ENCODE measurements around the gene DNAJC1.
"Not testable (repeated sequence)": the region's sequence is repeated elsewhere in the genome, so short reads cannot be mapped to it uniquely, and the experiment has no call there.

The DNAJC1 gene

DNA sequence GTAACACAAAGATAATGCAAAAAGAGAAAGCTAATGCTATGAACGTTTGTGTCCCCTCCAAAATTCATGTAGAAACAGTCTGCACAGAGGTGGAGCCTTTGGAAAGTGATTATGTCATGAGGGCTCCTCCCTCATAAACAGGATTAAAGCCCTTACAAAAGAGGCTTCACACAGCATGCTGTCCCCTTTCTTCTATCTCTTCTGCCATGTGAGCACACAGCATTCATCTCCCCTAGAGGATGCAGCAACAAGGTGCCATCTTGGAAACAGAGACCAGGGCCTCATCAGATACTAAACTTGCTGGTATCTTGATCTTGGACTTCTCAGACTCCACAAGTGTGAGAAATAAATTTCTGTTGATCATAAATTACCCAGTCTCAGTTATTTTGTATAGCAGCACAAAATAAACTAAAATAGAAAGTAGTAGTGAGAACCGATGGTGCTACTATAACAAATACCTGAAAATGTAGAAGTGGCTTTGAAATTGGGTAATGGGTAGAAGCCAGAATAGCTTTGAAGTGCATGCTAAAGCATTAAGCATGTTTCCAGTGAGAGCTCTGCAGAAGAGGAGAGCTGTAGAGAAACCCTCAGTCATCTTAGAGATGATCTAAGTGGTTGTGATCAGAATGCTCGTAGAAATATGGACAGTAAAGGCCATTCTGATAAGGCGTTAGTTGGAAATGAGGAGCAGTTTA lies 108.7 kb downstream of the DNAJC1 start:
- no peak for DNase-seq

DNA sequence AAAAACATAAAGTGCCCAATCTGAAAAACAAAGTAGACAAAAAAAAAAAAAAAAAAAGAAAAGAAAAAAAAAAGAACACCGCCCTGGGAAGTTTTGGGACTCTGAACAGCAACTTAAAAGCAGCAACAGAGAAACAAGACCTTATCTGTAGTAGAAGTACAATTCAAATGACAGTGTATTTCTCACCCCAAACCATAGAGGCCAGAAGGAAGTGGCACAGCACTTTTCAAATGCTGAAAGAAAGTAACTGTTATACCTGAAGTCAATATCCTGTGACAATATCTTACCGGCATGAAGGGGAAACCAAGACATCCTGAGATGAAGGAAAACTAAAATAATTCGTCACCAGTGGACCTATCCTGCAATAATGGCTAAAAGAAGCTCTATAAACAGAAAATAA lies 112.1 kb downstream of the DNAJC1 start:
- DNase-seq, result no peak

DNA sequence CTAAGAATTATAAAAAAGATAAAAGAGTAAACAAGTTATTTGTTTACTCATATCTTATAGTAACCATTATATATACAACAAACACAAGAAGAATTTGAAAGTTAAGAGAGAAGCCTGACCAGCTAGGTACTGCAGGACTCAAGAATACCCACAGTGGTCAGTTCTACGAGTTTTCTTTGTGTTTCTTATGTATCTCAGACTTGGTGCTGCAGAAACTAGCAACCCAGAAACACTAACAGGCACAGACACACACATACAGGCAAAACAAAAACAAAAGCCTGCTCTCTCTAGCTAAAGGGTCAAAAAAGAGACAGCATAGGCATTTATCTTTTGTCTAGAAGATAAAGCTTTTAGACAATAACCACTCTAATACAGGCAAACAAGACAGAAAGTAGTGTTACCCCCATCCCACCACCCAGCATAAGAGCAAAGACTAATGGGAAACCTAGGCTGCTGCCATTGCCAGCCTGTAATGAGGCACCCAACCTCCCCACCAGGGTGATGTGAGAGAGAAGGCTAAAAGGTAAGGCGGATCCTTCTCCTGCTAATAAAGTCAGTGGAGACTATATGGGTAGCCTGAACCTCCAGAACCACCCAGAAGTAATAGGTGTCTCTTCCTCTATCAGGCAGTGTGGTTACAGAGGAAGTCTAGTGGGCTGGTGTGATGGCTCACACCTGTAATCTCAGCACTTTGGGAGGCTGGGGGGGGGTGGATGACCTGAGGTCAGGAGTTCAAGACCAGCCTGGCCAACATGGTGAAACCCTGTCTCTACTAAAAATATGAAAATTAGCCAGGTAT lies 113.9 kb downstream of the DNAJC1 start:
- no peak for DNase-seq

DNA sequence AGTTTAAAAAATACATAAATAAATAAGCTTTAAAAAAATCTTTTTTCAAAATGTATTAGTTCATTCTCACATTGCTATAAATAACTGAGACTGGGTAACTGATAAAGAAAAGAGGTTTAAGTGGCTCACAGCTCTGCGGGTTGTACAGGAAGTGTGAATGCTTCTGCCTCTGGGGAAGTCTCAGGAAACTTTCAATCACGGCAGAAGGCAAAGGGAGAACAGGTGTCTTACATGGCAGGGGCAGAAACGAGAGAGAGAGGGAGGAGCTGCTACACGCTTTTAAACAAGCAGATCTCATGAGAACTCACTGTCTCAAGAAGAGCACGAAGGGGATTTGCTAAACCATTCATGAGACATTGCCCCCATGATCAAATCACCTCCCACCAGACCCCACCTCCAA lies 114.6 kb downstream of the DNAJC1 start:
- peak; percentile 1 for DNase-seq

DNA sequence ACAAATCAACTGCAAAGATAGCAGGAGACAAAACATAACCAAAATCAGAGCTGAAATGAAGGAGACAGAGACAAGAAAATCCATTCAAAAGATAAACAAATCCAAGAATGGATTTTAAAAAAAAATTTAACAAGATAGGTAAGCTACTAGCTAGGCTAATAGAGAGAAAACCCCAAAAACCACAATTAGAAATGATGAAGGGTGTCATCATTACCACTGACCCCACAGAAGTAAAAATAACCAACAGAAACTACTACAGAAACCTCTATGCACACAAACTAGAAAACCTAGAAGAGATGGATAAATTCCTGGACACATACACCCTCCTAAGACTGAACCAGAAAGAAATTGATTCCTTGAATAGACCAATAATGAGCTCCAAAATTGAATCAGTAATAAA lies 117.6 kb downstream of the DNAJC1 start:
- no peak for DNase-seq

DNA sequence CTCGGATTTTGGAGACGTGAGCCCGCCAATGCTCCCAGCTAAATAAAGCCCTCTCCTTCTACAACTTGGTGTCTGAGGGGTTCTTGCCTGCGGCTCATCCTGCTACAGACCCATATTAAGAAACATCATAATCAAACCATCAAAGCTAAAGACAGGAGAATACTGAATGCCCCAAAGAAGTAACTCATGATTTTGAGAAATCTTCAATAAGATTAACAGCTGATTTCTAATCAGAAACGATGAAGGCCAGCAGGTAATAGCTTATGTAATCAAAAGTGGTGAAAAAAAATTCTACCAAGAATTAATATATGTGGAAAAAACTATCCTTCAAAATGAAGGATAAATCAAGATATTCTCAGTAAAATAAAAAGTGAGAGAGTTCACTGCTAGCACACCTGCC lies 130.3 kb downstream of the DNAJC1 start:
- peak; percentile 1 for DNase-seq

DNA sequence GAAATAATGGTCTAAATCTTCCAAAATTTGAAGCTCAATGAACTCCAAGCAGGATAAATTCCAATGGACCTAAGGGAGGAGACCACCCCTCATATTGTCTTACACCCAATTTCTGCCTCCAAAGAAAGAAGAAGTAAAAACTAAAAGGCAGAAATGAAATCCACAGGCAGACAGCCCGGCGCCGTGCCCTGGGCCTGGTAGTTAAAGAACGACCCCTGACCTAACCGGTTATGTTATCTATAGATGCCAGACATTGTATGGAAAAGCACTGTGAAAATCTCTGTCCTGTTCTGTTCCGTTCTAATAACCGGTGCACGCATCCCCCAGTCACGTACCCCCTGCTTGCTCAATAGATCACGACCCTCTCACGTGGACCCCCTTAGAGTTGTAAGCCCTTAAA lies 130.8 kb downstream of the DNAJC1 start:
- not testable (repeated sequence) for DNase-seq

DNA sequence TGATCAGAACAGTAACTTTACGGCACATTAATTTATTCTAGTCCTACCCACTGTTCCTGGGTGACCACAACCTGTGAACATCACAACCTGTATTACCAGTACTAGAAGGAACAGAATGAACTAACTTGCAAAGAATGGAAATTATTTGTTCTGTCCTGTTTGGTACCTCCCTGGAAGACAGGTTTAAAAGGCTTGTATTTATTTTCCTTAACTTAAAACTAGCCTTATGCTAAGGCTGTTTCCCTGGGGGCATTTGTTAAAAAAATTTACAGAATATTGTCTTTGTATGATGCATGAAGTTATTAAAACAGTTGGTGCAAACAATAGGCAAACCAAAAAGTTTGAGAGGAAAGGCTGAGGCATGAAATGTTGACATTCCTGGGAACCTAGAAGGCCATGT lies 132.7 kb downstream of the DNAJC1 start:
- DNase-seq, result no peak

DNA sequence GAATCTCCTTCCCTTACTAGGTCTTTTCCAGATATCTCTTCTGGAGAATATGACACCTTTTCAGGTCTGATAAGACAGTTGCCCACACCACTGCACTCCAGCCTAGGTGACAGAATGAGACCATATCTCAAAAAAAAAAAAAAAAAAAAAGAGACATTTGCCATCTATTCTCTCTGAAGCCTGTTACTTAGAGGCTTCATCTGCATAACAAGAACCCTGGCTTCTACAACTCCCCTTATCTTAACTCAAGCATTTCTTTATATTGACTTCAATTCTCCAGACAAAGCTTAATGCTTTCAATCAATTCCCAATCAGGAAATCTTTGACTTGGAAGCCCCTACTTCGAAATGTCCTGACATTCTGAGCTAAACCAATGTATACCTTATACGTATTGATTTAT lies 134.4 kb downstream of the DNAJC1 start:
- not testable (repeated sequence) for DNase-seq

DNA sequence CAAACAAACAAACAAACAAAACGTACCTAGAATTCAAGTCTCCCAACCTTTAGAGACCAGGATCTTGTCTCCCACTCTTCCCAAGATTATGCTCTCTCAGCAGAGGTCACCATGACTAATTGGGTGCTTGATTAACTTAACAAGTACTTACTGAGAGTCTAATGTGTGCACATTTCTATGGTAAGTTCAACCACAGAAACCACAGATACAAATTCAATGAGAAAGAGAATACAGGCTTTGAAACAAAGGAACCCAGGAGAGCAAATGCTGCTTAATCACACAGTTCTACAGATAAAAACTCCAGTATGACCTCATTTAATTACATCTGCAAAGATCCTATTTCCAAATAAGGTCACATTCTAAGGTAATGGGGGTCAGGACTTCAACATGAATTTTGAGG lies 142.8 kb downstream of the DNAJC1 start:
- DNase-seq, result no peak

DNA sequence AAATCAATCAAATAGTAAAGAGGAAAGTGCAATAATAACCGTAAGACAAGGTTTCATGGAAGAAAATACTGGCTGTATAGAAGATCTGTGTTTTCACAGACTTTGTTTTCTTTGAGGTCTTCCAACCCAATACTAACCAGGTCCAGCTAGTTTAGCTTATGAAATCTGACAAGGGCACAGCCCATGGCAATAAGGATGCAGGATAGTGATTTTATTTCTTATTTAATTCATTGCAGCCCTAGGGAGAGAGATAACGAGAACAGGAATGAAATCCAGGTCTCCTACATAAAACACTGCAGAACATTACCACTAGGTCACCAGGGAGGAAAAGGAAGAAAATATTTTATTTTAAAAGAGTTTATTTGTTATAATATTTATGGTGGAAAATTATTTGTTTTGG lies 145.1 kb downstream of the DNAJC1 start:
- DNase-seq, result no peak

DNA sequence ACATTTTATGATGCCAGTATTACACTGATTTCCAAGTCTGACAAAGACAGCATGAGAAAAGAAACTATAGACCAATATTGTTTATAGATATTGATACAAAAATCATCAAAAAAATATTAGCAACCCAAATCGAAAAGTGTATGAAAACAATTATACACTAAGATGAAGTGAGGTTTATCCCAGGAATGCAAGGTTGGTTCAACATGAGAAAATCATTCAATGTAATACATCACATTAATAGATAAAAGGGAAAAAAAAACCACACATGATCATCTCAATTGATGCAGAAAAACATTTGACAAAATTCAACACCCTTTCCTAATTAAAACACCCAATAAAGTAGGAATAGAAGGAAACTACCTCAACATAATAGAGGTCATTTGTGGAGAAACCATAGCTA lies 153.9 kb downstream of the DNAJC1 start:
- DNase-seq, result no peak

DNA sequence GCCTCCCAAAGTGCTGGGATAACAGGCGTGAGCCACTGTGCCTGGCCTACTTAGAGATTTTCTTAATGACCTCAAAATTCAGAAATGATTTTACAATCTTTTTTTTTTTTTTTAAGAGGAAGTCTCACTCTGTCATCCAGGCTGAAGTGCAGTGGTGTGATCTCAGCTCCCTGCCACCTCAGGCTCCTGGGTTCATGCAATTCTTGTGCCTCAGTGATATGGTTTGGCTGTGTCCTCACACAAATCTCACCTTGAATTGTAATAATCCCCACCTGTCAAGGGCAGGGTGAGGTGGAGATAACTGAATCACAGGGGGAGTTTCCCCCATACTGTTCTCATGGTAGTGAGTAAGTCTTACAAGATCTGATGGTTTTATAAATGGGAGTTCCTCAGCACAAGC lies 159.9 kb downstream of the DNAJC1 start:
- DNase-seq, result no peak

DNA sequence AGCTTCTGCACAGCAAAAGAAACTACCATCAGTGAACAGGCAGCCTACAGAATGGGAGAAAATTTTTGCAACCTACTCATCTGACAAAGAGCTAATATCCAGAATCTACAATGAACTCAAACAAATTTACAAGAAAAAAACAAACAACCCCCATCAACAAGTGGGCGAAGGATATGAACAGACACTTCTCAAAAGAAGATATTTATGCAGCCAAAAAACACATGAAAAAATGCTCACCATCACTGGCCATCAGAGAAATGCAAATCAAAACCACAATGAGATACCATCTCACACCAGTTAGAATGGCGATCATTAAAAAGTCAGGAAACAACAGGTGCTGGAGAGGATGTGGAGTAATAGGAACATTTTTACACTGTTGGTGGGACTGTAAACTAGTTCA lies 162.3 kb downstream of the DNAJC1 start:
- DNase-seq, result not testable (repeated sequence)

DNA sequence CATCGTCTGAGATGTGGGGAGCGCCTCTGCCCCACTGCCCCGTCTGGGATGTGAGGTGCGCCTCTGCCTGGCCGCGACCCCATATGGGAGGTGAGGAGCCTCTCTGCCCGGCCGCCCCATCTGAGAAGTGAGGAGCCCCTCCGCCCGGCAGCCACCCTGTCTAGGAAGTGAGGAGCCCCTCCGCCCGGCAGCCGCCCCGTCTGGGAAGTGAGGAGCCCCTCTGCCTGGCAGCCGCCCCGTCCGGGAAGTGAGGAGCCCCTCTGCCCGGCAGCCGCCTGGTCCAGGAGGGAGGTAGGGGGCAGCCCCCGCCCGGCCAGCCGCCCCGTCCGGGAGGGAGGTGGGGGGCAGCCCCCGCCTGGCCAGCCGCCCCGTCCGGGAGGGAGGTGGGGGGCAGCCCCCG lies 166.0 kb downstream of the DNAJC1 start:
- DNase-seq, result not testable (repeated sequence)

DNA sequence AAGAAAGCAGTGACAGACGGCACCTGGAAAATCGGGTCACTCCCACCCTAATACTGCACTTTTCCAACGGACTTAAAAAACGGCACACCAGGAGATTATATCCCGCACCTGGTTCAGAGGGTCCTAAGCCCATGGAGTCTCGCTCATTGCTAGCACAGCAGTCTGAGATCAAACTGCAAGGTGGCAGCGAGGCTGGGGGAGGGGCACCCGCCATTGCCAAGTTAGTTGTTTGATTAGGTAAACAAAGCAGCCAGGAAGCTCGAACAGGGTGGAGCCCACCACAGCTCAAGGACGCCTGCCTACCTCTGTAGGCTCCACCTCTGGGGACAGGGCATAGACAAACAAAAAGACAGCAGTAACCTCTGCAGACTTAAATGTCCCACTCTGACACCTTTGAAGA lies 169.0 kb downstream of the DNAJC1 start:
- DNase-seq, result not testable (repeated sequence)

DNA sequence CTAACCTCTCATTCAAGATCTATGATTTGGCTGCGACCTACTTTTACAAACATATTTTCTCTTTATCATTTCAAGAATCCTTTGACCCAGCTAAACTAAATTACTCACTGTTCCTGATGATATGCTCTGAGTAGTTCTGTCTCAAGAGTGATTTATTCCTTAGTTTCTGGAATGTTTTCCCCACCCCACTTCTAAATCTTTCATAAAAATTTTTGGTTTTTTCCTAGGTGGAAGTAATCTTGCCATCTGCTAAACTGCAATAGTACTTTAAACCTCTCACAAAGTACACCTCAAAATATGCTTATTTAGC lies 170.8 kb downstream of the DNAJC1 start:
- no peak for DNase-seq

DNA sequence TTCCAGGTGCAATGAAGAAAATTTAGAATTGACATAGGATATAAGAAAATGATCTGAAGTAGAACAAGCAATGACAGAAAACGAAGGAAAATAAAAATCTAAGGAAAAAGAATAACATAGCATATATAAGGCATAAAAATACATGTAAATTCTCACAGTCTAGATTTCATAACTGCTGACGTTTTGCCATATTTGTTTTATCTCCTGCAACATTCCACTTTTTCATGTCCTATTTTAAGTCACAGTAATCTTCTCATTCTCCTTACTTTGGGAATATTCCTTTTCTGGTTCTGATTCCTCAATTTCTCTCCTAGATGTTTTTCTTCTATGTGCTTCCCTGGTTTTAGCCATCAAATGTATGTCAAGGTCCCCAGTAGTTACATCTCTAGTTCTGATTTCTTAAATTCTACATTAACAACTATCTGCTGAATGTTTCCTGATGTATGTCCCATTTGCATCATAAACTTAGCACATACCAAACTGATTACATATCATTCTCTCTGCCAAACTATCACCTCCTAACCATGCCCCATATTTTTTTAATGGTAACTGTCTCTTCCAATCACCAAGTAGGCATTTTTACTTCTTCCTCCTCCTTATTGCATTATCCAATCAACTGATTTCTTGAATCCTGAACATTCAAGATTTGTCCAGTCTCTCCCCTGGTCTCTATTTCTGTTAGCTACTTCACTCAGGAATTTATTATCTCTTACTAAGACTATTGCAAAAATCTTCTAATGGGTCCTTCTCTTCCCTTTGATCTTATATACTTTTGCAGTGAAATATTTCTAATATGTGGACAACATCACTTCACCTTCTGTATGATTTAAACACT lies 171.3 kb downstream of the DNAJC1 start:
- DNase-seq, result no peak

DNA sequence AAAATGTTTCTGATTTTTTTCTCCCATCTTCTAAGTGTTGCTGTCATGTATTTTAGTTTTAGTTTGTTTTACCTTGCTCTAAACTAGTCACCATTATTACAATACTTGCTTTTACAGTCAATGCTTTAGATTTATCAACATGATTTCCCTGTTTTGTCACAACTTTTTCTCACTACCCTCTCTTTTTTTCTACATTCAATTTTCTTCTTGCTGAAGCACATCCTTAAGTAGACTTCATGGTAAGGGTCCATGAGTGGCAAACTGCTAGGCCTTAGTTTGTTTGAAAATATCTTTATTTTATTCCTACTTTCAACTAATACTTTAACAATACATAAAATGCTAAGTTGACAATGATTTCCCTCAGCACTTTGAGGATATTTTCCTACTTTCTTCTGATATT lies 173.5 kb downstream of the DNAJC1 start:
- DNase-seq, result no peak

DNA sequence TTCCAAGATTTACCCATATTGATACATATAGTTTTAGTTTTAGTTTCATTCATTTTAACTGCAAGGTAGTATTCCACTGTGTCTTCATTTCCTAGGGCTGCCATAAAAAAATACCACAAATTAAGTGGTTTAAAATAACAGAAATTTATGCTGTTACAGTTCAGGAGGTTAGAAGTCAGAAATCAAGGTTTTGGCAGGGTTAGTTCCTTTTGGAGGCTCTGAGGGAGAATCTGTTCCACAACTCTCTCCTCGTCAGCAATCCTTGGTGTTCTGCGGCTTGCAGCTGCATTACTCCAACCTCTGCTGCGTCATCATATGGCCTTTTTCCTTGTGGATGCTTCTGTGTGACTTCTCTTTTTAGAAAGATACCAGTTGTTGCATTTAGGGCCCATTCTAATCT lies 176.2 kb downstream of the DNAJC1 start:
- no peak for DNase-seq

DNA sequence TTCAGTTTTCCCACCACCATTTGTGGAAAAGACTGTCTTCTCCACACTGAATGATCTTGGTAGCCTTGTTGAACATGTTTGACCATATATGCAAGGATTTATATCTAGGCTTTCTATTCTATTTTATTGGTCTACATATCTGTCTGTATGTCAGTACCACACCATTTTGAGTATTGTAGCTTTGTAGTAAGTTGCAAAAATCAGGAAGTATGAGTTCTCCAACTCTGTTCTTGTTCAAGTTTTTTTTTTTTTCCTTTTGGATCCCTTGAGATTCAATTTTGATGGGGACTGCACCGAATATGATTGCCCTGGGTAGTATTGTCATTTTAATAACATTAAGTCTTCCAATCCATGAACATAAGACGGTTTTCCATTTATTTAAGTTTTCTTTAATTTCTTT lies 176.8 kb downstream of the DNAJC1 start:
- no peak for DNase-seq

DNA sequence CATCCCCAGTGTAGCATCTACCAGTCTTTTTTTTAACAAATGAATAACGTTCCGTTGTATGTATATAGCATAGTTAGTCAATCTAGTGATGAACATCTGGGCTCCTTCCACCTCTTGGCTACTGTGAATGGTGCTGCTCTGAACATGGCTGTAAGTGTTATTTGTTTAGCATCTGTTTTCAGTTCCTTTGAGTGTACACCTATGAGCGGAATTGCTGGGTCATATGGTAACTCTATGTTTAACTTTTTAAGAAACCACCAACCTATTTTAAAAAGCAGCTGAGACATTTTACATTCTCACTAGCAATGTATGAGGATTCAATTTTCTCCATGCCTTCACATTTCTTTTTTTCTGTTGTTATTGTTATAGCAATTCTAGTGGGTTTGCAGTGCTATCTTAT lies 178.2 kb downstream of the DNAJC1 start:
- no peak for DNase-seq

DNA sequence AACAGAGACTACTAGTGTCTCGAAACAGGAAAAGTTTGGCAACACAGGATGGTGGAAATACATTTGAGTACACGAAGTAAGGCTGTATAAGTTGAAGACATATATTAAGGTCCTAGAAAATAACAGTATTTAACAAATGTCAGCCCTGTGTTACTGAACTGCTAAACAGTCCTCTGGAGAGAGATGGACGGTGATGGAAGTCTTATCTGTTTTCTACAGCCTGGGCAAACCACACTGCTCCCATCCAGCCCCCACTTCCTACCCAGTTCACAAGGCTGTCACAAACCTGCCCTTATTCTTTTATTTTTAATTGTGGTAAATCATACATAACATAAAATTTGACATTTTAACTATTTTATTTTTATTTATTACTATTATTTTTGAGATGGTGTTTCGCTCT lies 179.1 kb downstream of the DNAJC1 start:
- no peak for DNase-seq

DNA sequence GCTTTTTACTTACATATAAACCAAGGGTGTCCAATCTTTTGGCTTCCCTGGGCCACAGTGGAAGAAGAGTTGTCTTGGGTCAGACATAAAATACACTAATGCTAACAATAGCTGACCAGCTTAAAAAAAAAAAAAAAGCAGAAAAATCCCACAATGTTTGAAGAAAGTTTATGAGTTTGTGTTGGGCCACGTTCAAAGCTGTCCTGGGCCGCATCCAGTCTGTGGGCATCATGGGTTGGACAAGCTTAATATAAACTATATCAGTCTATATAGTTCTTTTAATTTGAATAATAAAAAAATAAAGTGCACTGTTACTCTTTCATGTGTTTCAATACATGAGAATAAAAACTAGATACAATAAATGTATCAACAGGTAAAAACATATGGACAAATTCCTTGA lies 179.9 kb downstream of the DNAJC1 start:
- DNase-seq, result no peak

All from NCI-H69 (cell line).